Tongue (tissue), 2 donors: ENCODE results near the gene TMBIM4. TPM values are rescaled to one million over a fixed set of nuclear protein-coding genes. Genes with fewer than 3 reads are reported as not detected.
A peak's percentile ranks its signal among the peaks of the same experiment; 100 is the strongest.

Experiments
- DNase-seq: peaks from one replicate; pipeline ENCODE4 v3.0.0-alpha.2; 2015
- total RNA-seq: library from RNA; depleted of rRNA; stranded (reverse); fragments of >200 nt; gene quantifications from one replicate; pipeline ENCODE4 v1.2.3, GENCODE V29; 2014

The TMBIM4 gene
- total RNA-seq, 1 donor from 2014 or later: 107 TPM

DNA sequence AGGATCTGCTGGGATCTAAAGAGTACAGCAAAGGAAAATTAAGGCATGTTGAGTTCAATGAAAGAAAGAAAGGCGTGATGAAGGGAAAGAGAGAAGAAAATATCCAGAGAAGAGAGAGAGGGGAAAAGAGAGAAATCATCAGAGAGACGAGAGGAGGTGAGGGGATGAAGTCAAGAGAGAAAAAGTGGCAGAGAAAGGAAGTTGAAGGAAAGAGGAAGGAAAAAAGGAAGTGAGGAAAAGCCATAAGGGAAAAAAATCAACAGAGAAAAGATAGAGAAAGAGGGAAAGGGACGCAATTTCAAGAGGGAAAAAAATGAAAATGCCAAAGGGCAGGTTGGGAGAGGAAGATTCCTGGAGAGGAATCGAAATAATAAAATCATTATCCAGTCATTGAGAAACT is 79.6 kb downstream of the TMBIM4 start:
- DNase-seq: no peak

DNA sequence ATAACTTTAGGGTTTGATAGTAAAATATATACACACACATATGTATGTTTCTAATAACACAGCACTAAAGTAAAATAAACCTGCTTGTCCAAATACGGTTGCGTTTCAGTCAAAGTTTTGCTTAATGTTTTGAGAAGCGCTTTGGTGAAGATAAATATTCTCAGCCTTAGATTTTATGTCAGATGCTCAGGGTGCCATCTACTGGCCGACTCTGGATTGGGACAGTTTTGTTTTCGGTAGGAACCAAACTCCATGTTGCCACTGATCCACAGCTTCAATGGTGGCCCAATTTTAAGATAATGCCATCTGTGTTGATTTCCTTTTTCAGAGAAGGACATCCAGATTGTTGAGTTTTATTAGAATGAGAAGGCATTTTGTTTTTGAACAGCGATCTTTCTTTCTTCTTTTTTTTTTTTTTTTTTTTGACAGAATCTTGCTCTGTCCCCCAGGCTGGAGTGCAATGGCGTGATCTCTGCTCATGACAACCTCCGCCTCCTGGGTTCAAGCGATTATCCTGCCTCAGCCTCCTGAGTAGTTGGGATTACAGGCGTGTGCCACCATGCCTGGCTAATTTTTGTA is 82.3 kb downstream of the TMBIM4 start:
- peak; percentile 92 for DNase-seq

DNA sequence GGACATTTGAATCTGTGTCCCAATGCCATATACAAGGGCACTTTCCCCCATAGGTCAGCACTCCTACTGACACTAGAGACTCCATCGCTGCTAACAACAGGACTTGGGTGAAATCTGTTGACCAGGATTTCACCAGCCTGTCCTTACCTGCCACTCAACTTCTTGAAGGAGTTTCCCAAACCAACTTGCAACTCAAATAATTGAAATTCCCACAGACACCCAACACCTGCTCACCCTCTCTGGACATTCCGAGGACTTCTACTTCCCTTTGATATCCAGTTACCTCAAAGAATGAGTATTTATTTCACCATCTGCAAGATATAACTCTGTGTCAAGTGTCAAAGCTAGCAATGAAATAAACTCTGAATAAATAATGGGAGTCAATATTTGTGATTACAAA is 83.8 kb downstream of the TMBIM4 start:
- no peak for DNase-seq

Other genes starting within 250 kb of the TMBIM4 start
- gene LLPH, start 39.2 kb downstream of the TMBIM4 start, total RNA-seq: 10.7 TPM
- 13.4 TPM for gene IRAK3, start 19.2 kb upstream of the TMBIM4 start, total RNA-seq
- 6.9 TPM for gene HELB, start 132.5 kb upstream of the TMBIM4 start, total RNA-seq